ENCODE measurements around the gene MAML3. TPM values are rescaled to one million over a fixed set of nuclear protein-coding genes. Genes with fewer than 3 reads are reported as not detected.

The MAML3 gene
- total and polyA plus RNA-seq, 2 donors = 4.3 to 5.2 TPM

GRCh38 chr4:140126261-140126660 lies 27.7 kb downstream of the MAML3 start:
- Histone ChIP-seq H3K9me3 (ENCODE audit: control insufficient read depth in 2 of 2, insufficient read depth in 1 of 2, low read length in 1 of 2) (no peaks in the 10 kb centered on the region), H3K4me1 (ENCODE audit: control insufficient read depth in 2 of 2, insufficient read depth in 2 of 2, low read length in 2 of 2) (peaks cover 0 to 4% of the 10 kb centered on the region in 2 donors), H3K36me3 (ENCODE audit: control insufficient read depth in 2 of 2, insufficient read depth in 2 of 2, low read length in 1 of 2) (no peaks in the 10 kb centered on the region), H3K27ac (ENCODE audit: low read depth in 1 of 2, low read length in 1 of 2) (no peak overlapping the region), H3K4me3 (ENCODE audit: low read length in 2 of 2) (no peak overlapping the region), H3K27me3 (ENCODE audit: control insufficient read depth in 2 of 2, insufficient read depth in 1 of 2, low read length in 1 of 2) (no peaks in the 10 kb centered on the region)
- DNase-seq (ENCODE audit: low read depth in 6 of 9, low spot score in 9 of 9) = no peak
- 98% methylated on average over 6 of the region's 6 CpGs for WGBS

GRCh38 chr4:140125374-140125773 lies 28.6 kb downstream of the MAML3 start:
- no peak overlapping the region for H3K27ac ChIP-seq (ENCODE audit: low read depth in 1 of 2, low read length in 1 of 2)
- H3K27me3 ChIP-seq (ENCODE audit: control insufficient read depth in 2 of 2, insufficient read depth in 1 of 2, low read length in 1 of 2) = no peaks in the 10 kb centered on the region
- H3K4me1 ChIP-seq (ENCODE audit: control insufficient read depth in 2 of 2, insufficient read depth in 2 of 2, low read length in 2 of 2) = peaks cover 0 to 4% of the 10 kb centered on the region in 2 donors
- no peaks in the 10 kb centered on the region for H3K36me3 ChIP-seq (ENCODE audit: control insufficient read depth in 2 of 2, insufficient read depth in 2 of 2, low read length in 1 of 2)
- H3K4me3 ChIP-seq (ENCODE audit: low read length in 2 of 2) = no peak overlapping the region
- DNase-seq (ENCODE audit: low read depth in 6 of 9, low spot score in 9 of 9) = no peak
- H3K9me3 ChIP-seq (ENCODE audit: control insufficient read depth in 2 of 2, insufficient read depth in 1 of 2, low read length in 1 of 2) = no peaks in the 10 kb centered on the region
- WGBS = 95% methylated on average over 2 of the region's 2 CpGs

- 82% methylated on average over 8 of the region's 8 CpGs for WGBS
- H3K27me3 ChIP-seq (ENCODE audit: control insufficient read depth in 2 of 2, insufficient read depth in 1 of 2, low read length in 1 of 2) = no peaks in the 10 kb centered on the region
- DNase-seq (ENCODE audit: low read depth in 6 of 9, low spot score in 9 of 9) = peak in 1 of 9 donors; percentile 40
These were observed 30.2 kb downstream of the MAML3 start for GRCh38 chr4:140123666-140124377.

GRCh38 chr4:140122891-140123290 lies 31.1 kb downstream of the MAML3 start:
- WGBS = 17% methylated on average over 1 of the region's 1 CpG
- Histone ChIP-seq H3K27me3 (ENCODE audit: control insufficient read depth in 2 of 2, insufficient read depth in 1 of 2, low read length in 1 of 2) (no peaks in the 10 kb centered on the region), H3K4me1 (ENCODE audit: control insufficient read depth in 2 of 2, insufficient read depth in 2 of 2, low read length in 2 of 2) (peaks cover 0 to 4% of the 10 kb centered on the region in 2 donors), H3K27ac (ENCODE audit: low read depth in 1 of 2, low read length in 1 of 2) (no peak overlapping the region), H3K9me3 (ENCODE audit: control insufficient read depth in 2 of 2, insufficient read depth in 1 of 2, low read length in 1 of 2) (no peaks in the 10 kb centered on the region), H3K36me3 (ENCODE audit: control insufficient read depth in 2 of 2, insufficient read depth in 2 of 2, low read length in 1 of 2) (no peaks in the 10 kb centered on the region), H3K4me3 (ENCODE audit: low read length in 2 of 2) (no peak overlapping the region)
- peak in 1 of 9 donors; percentile 60 for DNase-seq (ENCODE audit: low read depth in 6 of 9, low spot score in 9 of 9)

More at GRCh38 chr4:140123666-140124377, 30.2 kb downstream of the MAML3 start:
- H3K27ac ChIP-seq (ENCODE audit: low read depth in 1 of 2, low read length in 1 of 2) = no peak overlapping the region
- H3K9me3 ChIP-seq (ENCODE audit: control insufficient read depth in 2 of 2, insufficient read depth in 1 of 2, low read length in 1 of 2) = no peaks in the 10 kb centered on the region
- peaks cover 0 to 4% of the 10 kb centered on the region in 2 donors for H3K4me1 ChIP-seq (ENCODE audit: control insufficient read depth in 2 of 2, insufficient read depth in 2 of 2, low read length in 2 of 2)
- no peak overlapping the region for H3K4me3 ChIP-seq (ENCODE audit: low read length in 2 of 2)
- no peaks in the 10 kb centered on the region for H3K36me3 ChIP-seq (ENCODE audit: control insufficient read depth in 2 of 2, insufficient read depth in 2 of 2, low read length in 1 of 2)

- Histone ChIP-seq H3K4me3 (ENCODE audit: low read length in 2 of 2) (no peak overlapping the region), H3K4me1 (ENCODE audit: control insufficient read depth in 2 of 2, insufficient read depth in 2 of 2, low read length in 2 of 2) (peaks cover 0 to 4% of the 10 kb centered on the region in 2 donors), H3K27ac (ENCODE audit: low read depth in 1 of 2, low read length in 1 of 2) (no peak overlapping the region), H3K9me3 (ENCODE audit: control insufficient read depth in 2 of 2, insufficient read depth in 1 of 2, low read length in 1 of 2) (no peaks in the 10 kb centered on the region), H3K36me3 (ENCODE audit: control insufficient read depth in 2 of 2, insufficient read depth in 2 of 2, low read length in 1 of 2) (no peaks in the 10 kb centered on the region), H3K27me3 (ENCODE audit: control insufficient read depth in 2 of 2, insufficient read depth in 1 of 2, low read length in 1 of 2) (no peaks in the 10 kb centered on the region)
- WGBS = 94% methylated on average over 3 of the region's 3 CpGs
- DNase-seq (ENCODE audit: low read depth in 6 of 9, low spot score in 9 of 9) = no peak
These were observed 32.3 kb downstream of the MAML3 start for GRCh38 chr4:140121646-140122045.

- 95% methylated on average over 4 of the region's 4 CpGs for WGBS
- no peaks in the 10 kb centered on the region for H3K27me3 ChIP-seq (ENCODE audit: control insufficient read depth in 2 of 2, insufficient read depth in 1 of 2, low read length in 1 of 2)
- no peak for DNase-seq (ENCODE audit: low read depth in 6 of 9, low spot score in 9 of 9)
- H3K4me3 ChIP-seq (ENCODE audit: low read length in 2 of 2) = no peak overlapping the region
- peaks cover 0 to 6% of the 10 kb centered on the region in 2 donors for H3K4me1 ChIP-seq (ENCODE audit: control insufficient read depth in 2 of 2, insufficient read depth in 2 of 2, low read length in 2 of 2)
- no peaks in the 10 kb centered on the region for H3K9me3 ChIP-seq (ENCODE audit: control insufficient read depth in 2 of 2, insufficient read depth in 1 of 2, low read length in 1 of 2)
- no peak overlapping the region for H3K27ac ChIP-seq (ENCODE audit: low read depth in 1 of 2, low read length in 1 of 2)
- H3K36me3 ChIP-seq (ENCODE audit: control insufficient read depth in 2 of 2, insufficient read depth in 2 of 2, low read length in 1 of 2) = no peaks in the 10 kb centered on the region
These were observed 34.9 kb downstream of the MAML3 start for GRCh38 chr4:140118931-140119640.

GRCh38 chr4:140117947-140118346 lies 36.0 kb downstream of the MAML3 start:
- no peak overlapping the region for H3K27ac ChIP-seq (ENCODE audit: low read depth in 1 of 2, low read length in 1 of 2)
- no peaks in the 10 kb centered on the region for H3K27me3 ChIP-seq (ENCODE audit: control insufficient read depth in 2 of 2, insufficient read depth in 1 of 2, low read length in 1 of 2)
- DNase-seq (ENCODE audit: low read depth in 6 of 9, low spot score in 9 of 9) = no peak
- H3K4me3 ChIP-seq (ENCODE audit: low read length in 2 of 2) = no peak overlapping the region
- no peaks in the 10 kb centered on the region for H3K36me3 ChIP-seq (ENCODE audit: control insufficient read depth in 2 of 2, insufficient read depth in 2 of 2, low read length in 1 of 2)
- H3K4me1 ChIP-seq (ENCODE audit: control insufficient read depth in 2 of 2, insufficient read depth in 2 of 2, low read length in 2 of 2) = peaks cover 0 to 11% of the 10 kb centered on the region in 2 donors
- WGBS = 81% methylated on average over 5 of the region's 5 CpGs
- no peaks in the 10 kb centered on the region for H3K9me3 ChIP-seq (ENCODE audit: control insufficient read depth in 2 of 2, insufficient read depth in 1 of 2, low read length in 1 of 2)

- Histone ChIP-seq H3K4me1 (ENCODE audit: control insufficient read depth in 2 of 2, insufficient read depth in 2 of 2, low read length in 2 of 2) (peaks cover 0 to 11% of the 10 kb centered on the region in 2 donors), H3K36me3 (ENCODE audit: control insufficient read depth in 2 of 2, insufficient read depth in 2 of 2, low read length in 1 of 2) (no peaks in the 10 kb centered on the region), H3K4me3 (ENCODE audit: low read length in 2 of 2) (no peak overlapping the region), H3K9me3 (ENCODE audit: control insufficient read depth in 2 of 2, insufficient read depth in 1 of 2, low read length in 1 of 2) (no peaks in the 10 kb centered on the region), H3K27me3 (ENCODE audit: control insufficient read depth in 2 of 2, insufficient read depth in 1 of 2, low read length in 1 of 2) (no peaks in the 10 kb centered on the region), H3K27ac (ENCODE audit: low read depth in 1 of 2, low read length in 1 of 2) (no peak overlapping the region)
- 64% methylated on average over 4 of the region's 4 CpGs for WGBS
- DNase-seq (ENCODE audit: low read depth in 6 of 9, low spot score in 9 of 9) = peak in 1 of 9 donors; percentile 51
These were observed 37.4 kb downstream of the MAML3 start for GRCh38 chr4:140116442-140117104.

GRCh38 chr4:140115140-140115539 lies 38.8 kb downstream of the MAML3 start:
- no peak for DNase-seq (ENCODE audit: low read depth in 6 of 9, low spot score in 9 of 9)
- H3K9me3 ChIP-seq (ENCODE audit: control insufficient read depth in 2 of 2, insufficient read depth in 1 of 2, low read length in 1 of 2) = no peaks in the 10 kb centered on the region
- no peak overlapping the region for H3K27ac ChIP-seq (ENCODE audit: low read depth in 1 of 2, low read length in 1 of 2)
- no peaks in the 10 kb centered on the region for H3K36me3 ChIP-seq (ENCODE audit: control insufficient read depth in 2 of 2, insufficient read depth in 2 of 2, low read length in 1 of 2)
- H3K4me3 ChIP-seq (ENCODE audit: low read length in 2 of 2) = no peak overlapping the region
- H3K27me3 ChIP-seq (ENCODE audit: control insufficient read depth in 2 of 2, insufficient read depth in 1 of 2, low read length in 1 of 2) = no peaks in the 10 kb centered on the region
- peaks cover 0 to 11% of the 10 kb centered on the region in 2 donors for H3K4me1 ChIP-seq (ENCODE audit: control insufficient read depth in 2 of 2, insufficient read depth in 2 of 2, low read length in 2 of 2)
